Progenitor cell of endocrine pancreas (in vitro differentiated cells): ENCODE data around the gene WIPF1. TPM values are rescaled to one million over a fixed set of nuclear protein-coding genes. Genes with fewer than 3 reads are reported as not detected.

Experiments used
- DNase-seq: peaks from one replicate; pipeline ENCODE4 v3.0.0; 2021; ENCODE audit warnings: low spot score; ENCODE audit not compliant: unreplicated experiment
- H3K27ac Mint-ChIP-seq: 2 replicates; pipeline ENCODE4 v1.8.0; 2021; ENCODE audit warnings: mild to moderate bottlenecking, moderate library complexity, mixed read lengths
- H3K27me3 Mint-ChIP-seq: 2 replicates; pipeline ENCODE4 v1.8.0; 2021; ENCODE audit warnings: mixed read lengths
- H3K36me3 Mint-ChIP-seq: 2 replicates; pipeline ENCODE4 v1.8.0; 2022; ENCODE audit warnings: mixed read lengths; ENCODE audit not compliant: insufficient read depth
- H3K4me1 Mint-ChIP-seq: 2 replicates; pipeline ENCODE4 v1.8.0; 2021; ENCODE audit warnings: low read depth, mixed read lengths
- H3K4me3 Mint-ChIP-seq: 2 replicates; pipeline ENCODE4 v1.8.0; 2021; ENCODE audit warnings: low read depth, mild to moderate bottlenecking, moderate library complexity, mixed read lengths
- H3K9me3 Mint-ChIP-seq: 2 replicates; pipeline ENCODE4 v1.8.0; 2021; ENCODE audit warnings: low read depth, mixed read lengths
- total RNA-seq: library from RNA; stranded (reverse); gene quantifications from 2 replicates; pipeline ENCODE4 v1.2.1, GENCODE V29; 2021
- TF ChIP-seq, protein P1 (sequence below): fragments of 200-600 bp; sonication (generic); IDR thresholded peaks from one replicate; pipeline ENCODE4 v1.5.0; 2021; ENCODE audit warnings: antibody characterized with exemption, mild to moderate bottlenecking; ENCODE audit not compliant: unreplicated experiment

WIPF1 gene
- total RNA-seq, 1 donor from 2014 or later: 12.9 TPM

DNA sequence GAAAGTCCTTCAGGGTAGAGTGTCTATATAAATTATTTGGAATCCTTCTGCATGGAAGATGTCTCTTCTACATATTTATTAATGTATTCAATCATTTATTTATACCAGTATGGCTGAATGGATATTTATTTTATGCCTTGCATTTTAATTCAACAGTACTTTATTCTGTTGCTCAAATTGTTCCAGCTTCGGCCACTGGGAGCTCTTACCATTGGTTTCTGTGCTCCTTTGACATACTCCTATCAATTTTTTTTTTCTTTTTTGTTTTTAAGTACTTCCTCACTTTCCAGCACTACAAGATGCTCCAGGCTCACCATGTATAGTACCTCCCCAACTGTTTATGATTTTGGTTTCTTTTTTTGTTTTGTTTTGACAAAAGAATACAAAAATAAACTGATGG lies 39.4 kb upstream of the WIPF1 start:
- Mint-ChIP-seq H3K4me1 (peaks cover 2% of the 10 kb centered on the region), H3K4me3 (no peak overlapping the region), H3K27me3 (no peaks in the 10 kb centered on the region), H3K9me3 (peaks cover 8% of the 10 kb centered on the region), H3K27ac (no peak overlapping the region), H3K36me3 (no peaks in the 10 kb centered on the region)
- TF ChIP-seq, protein P1, sequence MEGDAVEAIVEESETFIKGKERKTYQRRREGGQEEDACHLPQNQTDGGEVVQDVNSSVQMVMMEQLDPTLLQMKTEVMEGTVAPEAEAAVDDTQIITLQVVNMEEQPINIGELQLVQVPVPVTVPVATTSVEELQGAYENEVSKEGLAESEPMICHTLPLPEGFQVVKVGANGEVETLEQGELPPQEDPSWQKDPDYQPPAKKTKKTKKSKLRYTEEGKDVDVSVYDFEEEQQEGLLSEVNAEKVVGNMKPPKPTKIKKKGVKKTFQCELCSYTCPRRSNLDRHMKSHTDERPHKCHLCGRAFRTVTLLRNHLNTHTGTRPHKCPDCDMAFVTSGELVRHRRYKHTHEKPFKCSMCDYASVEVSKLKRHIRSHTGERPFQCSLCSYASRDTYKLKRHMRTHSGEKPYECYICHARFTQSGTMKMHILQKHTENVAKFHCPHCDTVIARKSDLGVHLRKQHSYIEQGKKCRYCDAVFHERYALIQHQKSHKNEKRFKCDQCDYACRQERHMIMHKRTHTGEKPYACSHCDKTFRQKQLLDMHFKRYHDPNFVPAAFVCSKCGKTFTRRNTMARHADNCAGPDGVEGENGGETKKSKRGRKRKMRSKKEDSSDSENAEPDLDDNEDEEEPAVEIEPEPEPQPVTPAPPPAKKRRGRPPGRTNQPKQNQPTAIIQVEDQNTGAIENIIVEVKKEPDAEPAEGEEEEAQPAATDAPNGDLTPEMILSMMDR: no peak
- no peak for DNase-seq

DNA sequence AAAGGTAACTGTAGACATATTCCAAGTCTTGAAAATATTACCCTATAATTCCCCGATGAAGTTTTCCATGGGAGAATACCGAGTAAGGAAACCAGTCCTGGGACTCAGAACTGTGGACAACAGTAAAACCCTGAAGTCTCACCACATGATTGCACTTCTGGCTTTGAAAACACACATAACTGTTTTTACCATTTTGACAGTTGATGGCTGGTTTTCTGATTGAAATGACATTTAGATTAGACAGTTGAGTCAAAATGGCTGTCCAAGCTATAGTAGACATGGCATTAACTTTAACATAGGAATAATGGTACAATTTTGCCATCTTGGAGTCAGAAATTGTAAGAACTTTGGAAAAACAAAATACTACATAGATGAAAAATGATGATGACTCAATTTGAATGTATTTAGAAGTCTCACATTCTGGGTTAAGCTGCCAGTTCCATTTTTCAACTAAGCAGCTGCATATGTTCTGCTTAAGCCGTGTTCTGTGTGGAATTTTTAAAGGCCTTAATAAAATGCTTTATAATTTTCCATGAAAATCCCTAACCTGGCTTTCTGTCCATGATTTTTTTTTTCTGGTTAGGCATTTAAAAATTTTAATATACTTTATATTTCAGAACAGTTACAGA lies 38.3 kb upstream of the WIPF1 start:
- Mint-ChIP-seq H3K4me1 (peaks cover 2% of the 10 kb centered on the region), H3K36me3 (no peaks in the 10 kb centered on the region), H3K27me3 (no peaks in the 10 kb centered on the region), H3K4me3 (no peak overlapping the region), H3K9me3 (peaks cover 8% of the 10 kb centered on the region), H3K27ac (no peak overlapping the region)
- DNase-seq: no peak
- TF ChIP-seq, protein P1: no peak

DNA sequence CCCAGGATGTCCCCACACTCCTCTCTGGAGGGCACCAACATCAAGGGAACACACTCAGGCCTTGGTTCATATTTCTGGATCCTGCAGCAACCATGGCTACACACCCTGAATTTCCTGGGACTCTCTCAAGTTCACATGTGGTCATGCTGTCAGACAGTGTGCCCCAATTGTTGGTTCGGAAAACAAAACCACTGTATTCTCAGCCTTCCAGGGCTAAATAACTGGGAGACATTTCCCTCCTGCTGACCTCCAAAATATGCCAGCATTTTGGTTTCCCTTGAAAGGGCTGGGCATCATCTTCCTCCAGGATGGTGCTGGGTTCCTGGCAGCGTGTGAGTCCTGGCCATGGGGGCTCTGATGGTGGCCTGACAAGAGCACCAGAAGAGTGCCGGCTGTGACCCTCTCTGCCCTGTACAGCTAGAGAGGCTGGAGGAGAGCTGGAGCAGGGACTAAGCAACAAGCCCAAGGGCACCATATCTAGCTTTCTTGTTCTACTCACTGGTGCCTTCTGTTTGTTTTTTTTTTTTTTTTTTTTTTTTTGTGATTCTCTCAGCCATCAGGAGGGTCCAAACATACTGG lies 37.5 kb upstream of the WIPF1 start:
- TF ChIP-seq, protein P1: no peak
- Mint-ChIP-seq H3K27me3 (no peaks in the 10 kb centered on the region), H3K4me1 (peaks cover 2% of the 10 kb centered on the region), H3K36me3 (no peaks in the 10 kb centered on the region), H3K4me3 (no peak overlapping the region), H3K27ac (no peak overlapping the region), H3K9me3 (peaks cover 5% of the 10 kb centered on the region)
- DNase-seq: no peak

DNA sequence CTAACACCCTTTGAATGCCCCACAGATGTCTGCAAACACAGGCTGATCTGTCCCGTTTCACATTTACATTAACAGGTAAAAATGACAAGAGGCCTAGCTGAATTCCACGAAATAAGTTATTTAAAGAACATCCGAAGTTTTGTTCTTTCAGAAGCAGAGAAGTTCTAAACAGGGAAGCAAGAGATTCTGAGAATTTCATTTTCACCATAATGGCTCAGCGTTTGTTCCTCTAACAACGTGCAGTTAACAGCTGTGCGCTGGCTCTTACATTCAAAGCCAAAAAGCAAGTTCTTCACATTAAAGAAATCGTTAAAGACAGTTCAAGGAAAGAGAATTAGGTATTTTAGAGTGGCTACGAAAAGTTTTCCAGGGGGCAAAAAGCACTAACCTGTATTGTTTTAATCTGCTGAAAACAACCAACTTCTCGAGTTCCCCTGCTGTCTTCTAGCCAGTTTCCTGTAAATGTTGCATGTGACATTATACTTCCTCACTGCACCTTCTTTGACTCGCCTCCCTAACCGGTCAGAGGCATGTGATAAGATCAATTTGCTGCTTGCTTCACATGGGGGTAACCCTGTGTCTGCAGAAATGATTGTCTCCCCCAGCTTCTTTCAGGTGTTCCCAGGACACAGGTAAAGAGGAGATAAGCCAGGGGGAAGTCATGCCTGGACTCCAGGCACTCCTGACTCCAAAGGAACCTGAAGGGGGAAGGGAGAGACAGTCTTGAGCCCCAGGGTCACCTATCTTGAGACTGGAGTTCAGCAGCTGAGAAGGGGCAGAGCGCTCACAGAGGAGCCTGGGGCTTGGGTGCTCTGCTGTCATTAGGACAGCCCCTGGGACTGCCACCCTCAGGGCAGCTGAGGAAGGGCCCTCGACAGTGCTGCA lies 36.8 kb upstream of the WIPF1 start:
- no peaks in the 10 kb centered on the region for H3K36me3 Mint-ChIP-seq
- DNase-seq: no peak
- TF ChIP-seq, protein P1: no peak
- H3K9me3 Mint-ChIP-seq: no peaks in the 10 kb centered on the region
- H3K27ac Mint-ChIP-seq: no peak overlapping the region
- H3K4me3 Mint-ChIP-seq: no peak overlapping the region
- no peaks in the 10 kb centered on the region for H3K27me3 Mint-ChIP-seq
- peaks cover 2% of the 10 kb centered on the region for H3K4me1 Mint-ChIP-seq

DNA sequence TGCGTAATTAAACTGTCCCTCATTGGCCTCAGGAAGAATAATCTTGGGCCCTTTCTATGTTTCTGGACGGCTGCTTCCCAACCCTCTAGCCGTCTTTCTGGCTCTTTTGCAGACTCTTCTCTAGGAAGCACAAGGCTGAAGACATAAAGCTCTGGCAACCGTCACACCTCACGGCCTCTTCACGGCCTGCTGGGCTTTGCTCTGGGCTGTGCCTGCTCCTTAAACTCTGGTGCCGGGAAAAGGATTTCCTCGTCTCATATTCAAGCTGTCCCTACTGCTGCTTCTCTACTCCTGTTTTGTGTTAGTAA lies 36.0 kb upstream of the WIPF1 start:
- DNase-seq: no peak
- no peaks in the 10 kb centered on the region for H3K36me3 Mint-ChIP-seq
- H3K9me3 Mint-ChIP-seq: no peaks in the 10 kb centered on the region
- no peaks in the 10 kb centered on the region for H3K27me3 Mint-ChIP-seq
- H3K4me3 Mint-ChIP-seq: no peak overlapping the region
- peaks cover 2% of the 10 kb centered on the region for H3K4me1 Mint-ChIP-seq
- no peak overlapping the region for H3K27ac Mint-ChIP-seq
- TF ChIP-seq, protein P1: no peak
